Fibroblast of lung (primary cell): ENCODE results near the gene IKZF3.

Source experiments
- CTCF ChIP-seq, 2 donors: IDR thresholded peaks in 1 of 2; conservative IDR thresholded peaks in 1 of 2; 1 replicate in 1 of 2; 2 replicates in 1 of 2; pipeline ENCODE4 v1.5.1; 2011 to 2012; ENCODE audit warnings: low read length in 2 of 2, control low read depth in 1 of 2, inconsistent platforms in 1 of 2, low read depth in 1 of 2, mild to moderate bottlenecking in 1 of 2
- EZH2 ChIP-seq: IDR thresholded peaks from 2 replicates; pipeline ENCODE4 v1.5.1; 2012; ENCODE audit warnings: low read length, control low read depth, mild to moderate bottlenecking; ENCODE audit errors: missing control alignments

DNA sequence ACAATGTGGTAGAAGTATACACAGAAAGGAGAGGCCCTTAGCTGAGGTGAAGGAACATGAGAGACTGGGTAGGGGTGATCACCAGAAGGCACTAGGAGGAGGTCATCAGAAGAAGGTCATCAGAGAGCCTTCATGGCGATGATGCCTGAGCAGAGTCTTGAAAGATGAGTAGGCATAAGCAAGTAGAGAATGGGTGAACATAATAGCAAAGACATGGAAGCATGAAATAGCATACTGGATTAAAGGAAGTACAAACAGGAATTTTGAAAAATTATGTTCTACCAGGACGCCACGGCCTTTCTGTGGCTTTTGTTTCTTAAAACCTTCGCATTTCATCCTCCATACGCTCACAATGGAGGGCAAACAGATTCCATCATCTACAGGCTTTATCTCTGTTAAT lies 2.9 kb downstream of the IKZF3 start:
- TF ChIP-seq CTCF (conservative IDR thresholded peaks at IDR 0.05 in 1 of 2, IDR thresholded peaks at IDR 0.05 in 1 of 2; ENCODE audit: low read depth in 1 of 2, low read length in 2 of 2) (no peak), EZH2 (no peak)
